ENCODE results near the gene MAN2B1. TPM values are rescaled to one million over a fixed set of nuclear protein-coding genes. Genes with fewer than 3 reads are reported as not detected.
A peak's percentile ranks its signal among the peaks of the same experiment; 100 is the strongest.

Gene MAN2B1
- total and polyA plus RNA-seq, 9 donors: 17.8 to 63.7 (median 35.0) TPM

DNA sequence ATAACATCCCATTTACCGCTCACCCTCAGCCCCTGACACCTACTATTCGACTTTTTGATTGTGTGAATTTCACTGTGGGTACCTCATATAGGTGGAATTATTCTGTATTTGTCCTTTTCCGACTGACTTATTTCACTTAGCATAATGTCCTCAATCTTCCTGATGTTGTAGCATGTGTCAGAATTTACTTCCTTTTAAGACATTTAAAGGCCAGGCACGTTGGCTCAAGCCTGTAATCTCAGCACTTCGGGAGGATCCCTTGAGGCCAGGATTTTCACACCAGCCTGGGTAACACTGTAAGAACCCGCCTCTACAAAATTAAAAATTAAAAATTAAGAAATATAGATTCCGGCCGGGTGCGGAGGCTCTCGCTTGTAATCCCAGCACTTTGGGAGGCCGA is 68.9 kb downstream of the MAN2B1 start:
- no peak for DNase-seq
- no peaks in the 10 kb centered on the region for H3K36me3 ChIP-seq
- intact Hi-C loops (cut with DNase I): no loop called here
- no peak overlapping the region for H3K27ac ChIP-seq
- WGBS, 3 donors: 86 to 88% (median 86%) methylated on average over 11 of the region's 11 CpGs
- H3K27me3 ChIP-seq: no peaks in the 10 kb centered on the region
- no peaks in the 10 kb centered on the region for H3K4me1 ChIP-seq (ENCODE audit: insufficient read depth)
- TF ChIP-seq, protein P1, sequence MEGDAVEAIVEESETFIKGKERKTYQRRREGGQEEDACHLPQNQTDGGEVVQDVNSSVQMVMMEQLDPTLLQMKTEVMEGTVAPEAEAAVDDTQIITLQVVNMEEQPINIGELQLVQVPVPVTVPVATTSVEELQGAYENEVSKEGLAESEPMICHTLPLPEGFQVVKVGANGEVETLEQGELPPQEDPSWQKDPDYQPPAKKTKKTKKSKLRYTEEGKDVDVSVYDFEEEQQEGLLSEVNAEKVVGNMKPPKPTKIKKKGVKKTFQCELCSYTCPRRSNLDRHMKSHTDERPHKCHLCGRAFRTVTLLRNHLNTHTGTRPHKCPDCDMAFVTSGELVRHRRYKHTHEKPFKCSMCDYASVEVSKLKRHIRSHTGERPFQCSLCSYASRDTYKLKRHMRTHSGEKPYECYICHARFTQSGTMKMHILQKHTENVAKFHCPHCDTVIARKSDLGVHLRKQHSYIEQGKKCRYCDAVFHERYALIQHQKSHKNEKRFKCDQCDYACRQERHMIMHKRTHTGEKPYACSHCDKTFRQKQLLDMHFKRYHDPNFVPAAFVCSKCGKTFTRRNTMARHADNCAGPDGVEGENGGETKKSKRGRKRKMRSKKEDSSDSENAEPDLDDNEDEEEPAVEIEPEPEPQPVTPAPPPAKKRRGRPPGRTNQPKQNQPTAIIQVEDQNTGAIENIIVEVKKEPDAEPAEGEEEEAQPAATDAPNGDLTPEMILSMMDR (IDR thresholded peaks at IDR 0.05): no peak
- TF ChIP-seq POLR2A (IDR thresholded peaks at IDR 0.05) (no peak), EP300 (IDR thresholded peaks at IDR 0.05) (no peak)
- H3K4me3 ChIP-seq: no peak overlapping the region
- no peaks in the 10 kb centered on the region for H3K9me3 ChIP-seq

- intact Hi-C loops (cut with DNase I): no loop called here
- Histone ChIP-seq H3K27me3 (no peaks in the 10 kb centered on the region), H3K9me3 (no peaks in the 10 kb centered on the region), H3K27ac (no peak overlapping the region), H3K36me3 (no peaks in the 10 kb centered on the region), H3K4me3 (no peak overlapping the region), H3K4me1 (ENCODE audit: insufficient read depth) (no peaks in the 10 kb centered on the region)
- no peak for DNase-seq
- TF ChIP-seq, protein P1 (IDR thresholded peaks at IDR 0.05): no peak
- TF ChIP-seq POLR2A (IDR thresholded peaks at IDR 0.05) (no peak), EP300 (IDR thresholded peaks at IDR 0.05) (no peak)
- 74 to 78% (median 75%) methylated on average over 36 to 38 of the region's 38 CpGs for WGBS, 3 donors
Observed at GRCh38 chr19:12596927-12597548, 69.5 kb downstream of the MAN2B1 start.

Small RNAs within 50 kb of the gene (small RNA-seq; reads per million reads assigned to genes)
- gene SNORD41: 38.4 reads per million, percentile 89 among the genes with 10 or more reads in this experiment

Other genes with a start within 250 kb of the MAN2B1 start
- gene ZNF443, start 225.7 kb downstream of the MAN2B1 start, total RNA-seq: 1 to 10 TPM; 2.1 to 5.7 (median 4.4) TPM
- gene ZNF443, start 225.7 kb downstream of the MAN2B1 start, polyA plus RNA-seq: 1 to 10 TPM; 2.7 to 3.3 TPM
- 1 to 10 TPM; 3.9 to 9.7 (median 7.6) TPM for gene ZNF709, start 181.9 kb downstream of the MAN2B1 start, total RNA-seq
- gene ZNF709, start 181.9 kb downstream of the MAN2B1 start, polyA plus RNA-seq: 1 to 10 TPM; 2.5 to 3.0 TPM
- 10 to 100 TPM in 6 of 7 donors, 1 to 10 TPM in 1; 7.9 to 23.2 (median 16.6) TPM for gene ZNF564, start 115.3 kb downstream of the MAN2B1 start, total RNA-seq
- gene ZNF564, start 115.3 kb downstream of the MAN2B1 start, polyA plus RNA-seq: 1 to 10 TPM; 7.2 to 8.8 TPM
- gene ZNF490, start 55.9 kb downstream of the MAN2B1 start, total RNA-seq: 10 to 100 TPM in 1 of 7 donors, 1 to 10 TPM in 6; 5.3 to 12.5 (median 7.2) TPM
- 1 to 10 TPM in 1 of 2 donors, under 1 TPM in 1; 0.98 to 3.7 TPM for gene ZNF490, start 55.9 kb downstream of the MAN2B1 start, polyA plus RNA-seq
- gene ZNF791, start 55.8 kb downstream of the MAN2B1 start, total RNA-seq: 10 to 100 TPM; 16.4 to 44.3 (median 35.2) TPM
- gene ZNF791, start 55.8 kb downstream of the MAN2B1 start, polyA plus RNA-seq: 10 to 100 TPM; 13.6 to 21.7 TPM
- gene WDR83, start 65 bp upstream of the MAN2B1 start, total RNA-seq: 10 to 100 TPM; 10.5 to 15.1 (median 11.9) TPM
- 10 to 100 TPM in 1 of 2 donors, 1 to 10 TPM in 1; 2.8 to 16.3 TPM for gene WDR83, start 65 bp upstream of the MAN2B1 start, polyA plus RNA-seq
- gene DHPS, start 15.1 kb upstream of the MAN2B1 start, total RNA-seq: 100 to 1,000 TPM in 1 of 7 donors, 10 to 100 TPM in 6; 63.7 to 147 (median 89.7) TPM
- 10 to 100 TPM; 72.8 to 92.7 TPM for gene DHPS, start 15.1 kb upstream of the MAN2B1 start, polyA plus RNA-seq
- not detected for gene GNG14, start 21.3 kb upstream of the MAN2B1 start, total RNA-seq
- gene GNG14, start 21.3 kb upstream of the MAN2B1 start, polyA plus RNA-seq: not detected
- gene FBXW9, start 29.9 kb upstream of the MAN2B1 start, total RNA-seq: 10 to 100 TPM in 1 of 7 donors, 1 to 10 TPM in 6; 3.5 to 14.8 (median 5.2) TPM
- 1 to 10 TPM in 1 of 2 donors, under 1 TPM in 1; 0.37 to 6.8 TPM for gene FBXW9, start 29.9 kb upstream of the MAN2B1 start, polyA plus RNA-seq
- 100 to 1,000 TPM in 2 of 7 donors, 10 to 100 TPM in 5; 42.1 to 109 (median 89.9) TPM for gene TNPO2, start 57.2 kb upstream of the MAN2B1 start, total RNA-seq
- 10 to 100 TPM; 41.5 to 51.6 TPM for gene TNPO2, start 57.2 kb upstream of the MAN2B1 start, polyA plus RNA-seq
- gene TRIR, start 67.9 kb upstream of the MAN2B1 start, total RNA-seq: 100 to 1,000 TPM; 134 to 476 (median 186) TPM
- 100 to 1,000 TPM; 243 to 288 TPM for gene TRIR, start 67.9 kb upstream of the MAN2B1 start, polyA plus RNA-seq
- gene GET3, start 70.8 kb upstream of the MAN2B1 start, total RNA-seq: 10 to 100 TPM; 26.2 to 59.0 (median 47.7) TPM
- gene GET3, start 70.8 kb upstream of the MAN2B1 start, polyA plus RNA-seq: 10 to 100 TPM; 42.6 to 68.1 TPM
- gene BEST2, start 85.0 kb upstream of the MAN2B1 start, total RNA-seq: not detected
- gene BEST2, start 85.0 kb upstream of the MAN2B1 start, polyA plus RNA-seq: not detected
- 10 to 100 TPM; 24.9 to 52.2 (median 27.9) TPM for gene HOOK2, start 108.8 kb upstream of the MAN2B1 start, total RNA-seq
- gene HOOK2, start 108.8 kb upstream of the MAN2B1 start, polyA plus RNA-seq: 10 to 100 TPM; 12.2 to 23.5 TPM
- 1,000 to 10,000 TPM in 2 of 7 donors, 100 to 1,000 TPM in 5; 154 to 3,039 (median 413) TPM for gene JUNB, start 124.7 kb upstream of the MAN2B1 start, total RNA-seq
- 100 to 1,000 TPM in 1 of 2 donors, 1 to 10 TPM in 1; 6.8 to 570 TPM for gene JUNB, start 124.7 kb upstream of the MAN2B1 start, polyA plus RNA-seq
- 100 to 1,000 TPM; 191 to 321 (median 263) TPM for gene PRDX2, start 135.1 kb upstream of the MAN2B1 start, total RNA-seq
- 100 to 1,000 TPM in 1 of 2 donors, 10 to 100 TPM in 1; 98.3 to 237 TPM for gene PRDX2, start 135.1 kb upstream of the MAN2B1 start, polyA plus RNA-seq
- 1 to 10 TPM in 5 of 7 donors, under 1 TPM in 1, not detected in 1; 0.71 to 5.4 (median 2.6) TPM for gene THSD8, start 135.3 kb upstream of the MAN2B1 start, total RNA-seq
- gene THSD8, start 135.3 kb upstream of the MAN2B1 start, polyA plus RNA-seq: 1 to 10 TPM; 1.4 to 7.2 TPM
- 10 to 100 TPM in 1 of 7 donors, 1 to 10 TPM in 6; 1.2 to 12.2 (median 7.7) TPM for gene RNASEH2A, start 139.8 kb upstream of the MAN2B1 start, total RNA-seq
- gene RNASEH2A, start 139.8 kb upstream of the MAN2B1 start, polyA plus RNA-seq: 1 to 10 TPM; 1.6 to 8.0 TPM
- gene RTBDN, start 167.8 kb upstream of the MAN2B1 start, total RNA-seq: not detected
- not detected for gene RTBDN, start 167.8 kb upstream of the MAN2B1 start, polyA plus RNA-seq
- 1 to 10 TPM in 4 of 7 donors, under 1 TPM in 3; 0.25 to 1.4 (median 1.1) TPM for gene MAST1, start 171.8 kb upstream of the MAN2B1 start, total RNA-seq
- 1 to 10 TPM in 1 of 2 donors, under 1 TPM in 1; 0.40 to 2.4 TPM for gene MAST1, start 171.8 kb upstream of the MAN2B1 start, polyA plus RNA-seq
- 10 to 100 TPM; 20.9 to 35.8 (median 26.5) TPM for gene DNASE2, start 214.7 kb upstream of the MAN2B1 start, total RNA-seq
- gene DNASE2, start 214.7 kb upstream of the MAN2B1 start, polyA plus RNA-seq: 10 to 100 TPM; 43.1 to 54.2 TPM
- under 1 TPM in 1 of 7 donors, not detected in 6; 0.13 TPM for gene KLF1, start 220.5 kb upstream of the MAN2B1 start, total RNA-seq
- not detected for gene KLF1, start 220.5 kb upstream of the MAN2B1 start, polyA plus RNA-seq
- gene GCDH, start 224.4 kb upstream of the MAN2B1 start, total RNA-seq: 10 to 100 TPM; 17.7 to 36.3 (median 28.4) TPM
- 10 to 100 TPM; 11.9 to 35.3 TPM for gene GCDH, start 224.4 kb upstream of the MAN2B1 start, polyA plus RNA-seq